HG03571 (cell line): Measurements from ENCODE around the gene HMG20B.

Experiments used
- ATAC-seq: cut with Tn5 transposase; IDR thresholded peaks from one replicate; pipeline ENCODE4 v1.9.1; 2021; ENCODE audit not compliant: unreplicated experiment

Gene HMG20B

DNA sequence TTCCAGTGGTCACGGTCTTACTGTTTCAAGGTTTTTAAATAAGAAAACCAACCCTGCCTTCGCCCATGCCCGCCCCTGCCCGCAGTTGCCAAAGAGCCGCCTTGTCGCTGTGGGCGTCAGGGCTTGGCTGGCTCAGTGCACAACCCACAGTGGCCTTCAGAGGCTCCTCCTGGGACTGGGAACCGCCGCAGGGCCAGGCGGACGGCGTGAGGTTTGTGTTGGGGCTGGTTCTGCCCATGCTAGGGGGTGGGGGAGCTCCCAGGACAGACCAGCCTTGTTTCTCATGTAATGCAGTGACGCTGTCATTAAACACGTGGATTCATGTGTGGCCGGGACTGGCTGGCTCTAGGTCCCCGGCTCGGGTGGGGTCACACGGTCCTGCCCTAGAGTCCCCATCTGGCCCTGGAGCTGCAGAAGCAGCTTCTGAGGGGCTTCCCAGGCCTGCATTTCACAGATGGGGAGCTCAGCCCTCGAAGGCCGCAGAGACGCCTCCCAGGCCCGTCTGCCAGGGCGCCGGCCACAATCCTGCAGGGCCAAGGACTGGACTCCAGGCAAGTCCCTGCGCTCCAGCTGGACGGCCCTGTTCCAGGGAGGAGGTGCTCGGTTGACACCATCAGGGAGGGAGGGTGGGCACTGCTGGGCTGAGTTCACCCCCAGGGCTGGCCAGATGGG is 36.2 kb upstream of the HMG20B start:
- no peak for ATAC-seq

DNA sequence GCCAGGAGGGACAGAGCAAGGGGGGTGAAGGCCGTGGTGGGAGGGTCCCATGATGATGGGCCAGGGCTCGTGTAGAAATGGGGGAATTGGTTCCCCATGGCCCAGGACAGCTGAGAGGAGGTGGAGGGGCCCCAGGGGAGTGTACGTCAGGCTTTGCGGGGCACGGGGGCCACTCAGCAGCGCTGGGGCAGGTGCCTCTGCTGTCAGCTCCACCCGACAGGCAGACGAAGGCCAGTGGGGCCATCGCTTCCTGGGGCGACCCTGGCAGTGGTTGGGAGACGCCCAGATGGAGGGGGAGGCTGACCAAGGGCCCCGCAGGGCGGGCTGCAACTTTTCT is 35.7 kb upstream of the HMG20B start:
- ATAC-seq: no peak

GRCh38 chr19:3537438-3538240 is 35.1 kb upstream of the HMG20B start:
- no peak for ATAC-seq

DNA sequence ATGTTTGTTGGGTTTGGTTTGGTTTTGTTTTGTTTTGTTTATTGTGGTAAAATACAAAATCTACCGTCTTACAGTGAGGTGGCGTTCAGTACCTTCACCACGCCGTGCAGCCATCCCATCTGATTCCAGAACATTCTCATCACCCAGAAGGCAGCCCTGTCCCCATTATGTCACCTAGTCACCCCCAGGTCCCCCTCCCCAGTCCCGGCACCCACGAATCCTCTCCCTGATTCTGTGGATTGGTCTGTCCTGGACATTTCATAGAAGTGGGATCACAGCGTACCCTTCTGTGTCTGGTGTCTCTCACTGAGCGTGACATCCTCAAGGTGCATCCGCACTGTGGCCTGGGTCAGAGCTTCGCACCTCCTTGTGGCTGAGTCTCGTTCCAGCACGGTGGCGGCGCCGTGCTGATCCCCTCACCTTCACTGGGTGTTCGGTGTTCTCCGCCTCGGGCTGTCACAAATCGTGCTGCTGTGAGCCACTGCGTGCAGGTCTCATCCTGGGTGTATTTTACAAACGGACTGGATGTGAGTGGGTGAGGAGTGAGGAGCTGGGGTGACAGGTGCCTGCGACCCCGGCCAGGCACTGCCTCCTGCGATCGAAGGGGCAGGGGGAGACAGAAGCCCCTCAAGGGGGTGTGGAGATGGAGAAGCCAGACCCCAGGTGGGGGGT is 34.4 kb upstream of the HMG20B start:
- no peak for ATAC-seq

- no peak for ATAC-seq
Measured at GRCh38 chr19:3538965-3539755, 33.6 kb upstream of the HMG20B start, which contains the start of gene TEKTIP1. Gene TEKTIP1 (plus strand): TSS chr19:3539174. CDS start chr19:3539178, 4 bp downstream.

- no peak for ATAC-seq
Measured at GRCh38 chr19:3539756-3540118, 33.0 kb upstream of the HMG20B start.

- no peak for ATAC-seq
Measured at GRCh38 chr19:3543150-3544057, 29.3 kb upstream of the HMG20B start.

- no peak for ATAC-seq
Measured at GRCh38 chr19:3544058-3544376, 28.7 kb upstream of the HMG20B start.

GRCh38 chr19:3544742-3545668 is 27.7 kb upstream of the HMG20B start:
- no peak for ATAC-seq

DNA sequence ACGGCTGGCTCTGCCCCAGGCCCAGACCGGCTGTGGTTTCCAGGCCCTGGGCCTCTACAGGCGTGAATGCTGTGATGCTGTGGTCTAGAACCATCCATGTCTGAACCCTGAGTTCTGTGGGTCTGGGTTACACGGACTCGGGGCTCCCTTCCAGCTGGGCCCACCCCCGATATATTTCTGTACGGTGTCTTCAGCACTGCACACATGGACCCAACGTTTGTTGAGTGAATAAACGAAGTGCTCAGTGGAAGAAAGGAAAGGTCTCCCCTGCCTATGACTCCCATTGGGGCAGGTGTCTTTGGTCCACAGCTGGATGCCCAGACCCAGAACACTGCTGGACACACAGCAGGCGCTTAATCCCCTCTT is 27.1 kb upstream of the HMG20B start:
- ATAC-seq: no peak

- ATAC-seq: no peak
Measured at GRCh38 chr19:3546119-3546518, 26.6 kb upstream of the HMG20B start.

DNA sequence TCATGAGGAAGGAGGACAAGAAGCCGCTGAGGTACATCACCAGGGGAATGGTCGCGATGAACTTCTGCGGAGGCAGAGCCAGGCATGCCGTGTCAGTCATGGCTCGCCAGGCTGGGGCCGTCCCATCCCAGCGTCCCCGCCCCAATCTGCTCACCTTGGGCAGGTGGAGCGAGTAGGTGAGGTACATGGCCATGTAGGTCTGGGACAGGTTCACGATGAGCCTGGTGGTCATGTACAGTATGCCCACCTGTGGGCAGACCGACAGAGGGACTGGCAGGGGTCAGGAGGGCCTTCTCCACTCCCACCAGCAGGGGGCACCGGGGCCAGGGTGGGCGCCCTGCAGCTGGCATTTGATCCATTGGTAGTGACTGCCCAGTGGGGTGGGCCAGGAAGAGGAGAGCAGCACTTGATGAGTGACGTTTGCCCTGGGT is 25.4 kb upstream of the HMG20B start:
- no peak for ATAC-seq

- ATAC-seq: no peak
Measured at GRCh38 chr19:3547767-3548282, 24.9 kb upstream of the HMG20B start.

- ATAC-seq: no peak
Measured at GRCh38 chr19:3548606-3549005, 24.1 kb upstream of the HMG20B start.

GRCh38 chr19:3549816-3550215 is 22.9 kb upstream of the HMG20B start:
- ATAC-seq: no peak

DNA sequence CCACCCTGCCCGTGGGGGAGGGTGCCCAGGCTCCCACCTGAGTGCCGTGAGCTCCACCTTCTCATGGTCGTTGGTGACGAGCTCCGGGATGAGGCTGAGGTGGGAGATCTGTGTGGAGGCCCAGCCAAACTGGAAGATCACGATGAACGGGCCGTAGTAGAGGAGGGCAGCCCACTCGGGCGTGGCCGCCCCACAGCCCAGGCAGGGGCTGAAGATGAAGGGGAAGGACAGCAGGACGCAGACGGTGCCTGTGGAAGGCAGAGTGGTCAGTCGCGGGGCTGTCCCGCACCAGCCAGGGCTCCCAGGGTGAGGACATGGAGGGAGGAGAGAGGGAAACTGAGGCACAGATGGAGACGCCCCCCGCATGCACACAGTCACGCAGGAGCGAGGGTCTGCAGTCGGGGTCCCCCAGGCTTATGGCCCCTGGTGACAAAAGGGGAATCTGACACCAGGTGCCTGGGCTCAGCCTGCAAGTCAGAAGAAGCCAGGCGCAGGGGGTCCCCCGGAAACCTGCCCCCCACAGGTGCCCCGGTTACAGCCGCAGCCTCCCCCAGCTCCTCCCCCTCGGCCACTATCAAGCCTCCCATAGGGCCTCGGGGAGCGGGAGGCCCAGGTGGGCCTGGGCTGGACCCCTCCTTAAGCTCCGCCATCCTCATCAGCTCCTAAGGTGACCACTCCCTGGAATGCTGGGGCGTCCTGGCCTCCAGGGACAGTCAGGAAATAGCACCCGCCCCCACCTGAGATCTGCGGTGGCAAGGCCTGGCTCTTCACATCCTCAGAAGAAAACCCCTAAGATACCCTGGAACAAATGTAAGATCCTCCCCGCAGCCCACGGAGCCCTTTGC is 21.6 kb upstream of the HMG20B start:
- ATAC-seq: no peak

DNA sequence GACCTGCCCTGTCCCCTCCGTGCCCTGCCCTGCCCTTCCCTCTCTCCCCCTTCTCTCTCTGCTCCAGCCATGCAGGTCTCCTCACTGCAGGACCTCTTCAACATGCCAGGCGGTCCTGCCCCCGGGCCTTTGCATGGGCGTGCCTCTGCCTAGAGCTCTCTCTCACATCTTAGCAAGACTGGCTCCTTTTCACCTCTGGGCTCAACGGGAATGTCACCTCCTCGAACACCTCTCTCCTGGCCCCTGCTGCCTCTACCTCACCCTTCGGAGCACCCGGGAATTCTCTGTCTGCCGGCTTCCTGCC is 21.0 kb upstream of the HMG20B start:
- no peak for ATAC-seq

DNA sequence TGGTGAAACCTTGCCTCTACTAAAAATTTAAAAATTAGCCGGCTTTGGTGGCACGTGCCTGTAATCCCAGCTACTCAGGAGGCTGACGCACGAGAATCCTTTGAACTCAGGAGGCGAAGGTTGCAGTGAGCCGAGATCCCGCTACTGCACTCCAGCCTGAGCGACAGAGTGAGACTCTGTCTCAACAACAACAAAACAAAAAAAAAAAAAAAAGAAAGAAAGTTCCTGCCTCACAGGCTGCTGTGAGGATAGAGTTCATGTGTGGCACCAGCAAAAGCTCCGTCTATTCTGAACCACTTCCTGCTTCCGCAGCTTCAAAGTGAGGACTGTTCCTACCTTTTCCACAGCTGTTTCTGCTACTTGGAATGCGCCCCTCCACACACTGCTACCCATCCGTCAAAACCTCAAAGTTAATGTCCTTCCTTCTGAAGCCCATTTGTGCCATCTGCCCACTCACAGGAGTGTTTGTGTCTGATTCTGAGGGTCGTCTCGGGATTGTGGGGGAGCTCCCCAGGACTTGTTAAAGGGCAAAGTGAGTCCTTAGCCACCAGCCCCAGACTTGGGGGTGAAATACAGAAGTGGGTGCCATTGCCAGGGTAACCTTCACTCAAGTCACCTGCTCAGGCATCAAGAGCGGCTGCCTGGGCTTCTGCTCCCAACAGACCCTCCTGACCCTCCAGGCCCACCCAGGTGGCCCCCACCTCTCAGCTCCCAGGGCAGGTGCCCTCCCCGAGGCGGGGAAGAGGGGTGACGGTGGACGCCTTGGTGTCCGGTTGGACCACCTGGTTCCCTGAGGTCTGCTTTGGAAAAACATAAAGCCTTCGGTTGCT is 18.3 kb upstream of the HMG20B start:
- ATAC-seq: no peak
